ENCODE results near the gene GIPC1.

GIPC1 gene

DNA sequence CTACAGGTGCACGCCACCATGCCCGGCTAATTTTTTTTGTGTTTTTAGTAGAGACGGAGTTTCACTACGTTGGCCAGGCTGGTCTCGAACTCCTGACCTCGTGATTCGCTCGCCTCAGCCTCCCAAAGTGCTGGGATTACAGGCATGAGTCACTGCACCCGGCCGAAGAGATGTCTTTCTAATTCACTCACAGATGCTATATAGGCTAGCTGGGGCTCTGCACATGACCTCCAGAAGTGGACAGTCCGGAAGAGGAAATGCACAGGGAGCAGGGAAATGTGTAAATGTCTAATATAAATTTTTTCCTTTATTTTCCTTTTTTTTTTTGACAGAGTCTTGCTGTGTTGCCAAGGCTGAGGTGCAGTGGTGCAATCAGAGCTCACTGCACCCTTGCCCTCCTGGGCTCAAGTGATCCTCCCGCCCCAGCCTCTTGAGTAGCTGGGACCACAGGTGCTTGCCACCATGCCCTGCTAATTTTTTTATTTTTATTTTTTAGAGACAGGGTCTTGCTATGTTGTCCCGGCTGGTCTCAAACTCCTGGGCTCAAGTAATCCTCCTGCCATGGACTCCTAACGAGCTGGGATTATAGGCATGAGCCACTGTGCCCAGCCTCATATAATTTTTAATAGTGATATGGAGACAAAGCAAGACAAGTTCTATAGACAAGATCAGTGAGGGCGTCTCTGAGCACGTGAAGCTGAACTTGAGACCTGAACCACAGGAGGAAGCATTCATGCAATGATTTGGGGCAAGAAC is 8.4 kb downstream of the GIPC1 start:
- no peak for DNase-seq

GRCh38 chr19:14482172-14482941 is 13.6 kb downstream of the GIPC1 start:
- DNase-seq = no peak

DNA sequence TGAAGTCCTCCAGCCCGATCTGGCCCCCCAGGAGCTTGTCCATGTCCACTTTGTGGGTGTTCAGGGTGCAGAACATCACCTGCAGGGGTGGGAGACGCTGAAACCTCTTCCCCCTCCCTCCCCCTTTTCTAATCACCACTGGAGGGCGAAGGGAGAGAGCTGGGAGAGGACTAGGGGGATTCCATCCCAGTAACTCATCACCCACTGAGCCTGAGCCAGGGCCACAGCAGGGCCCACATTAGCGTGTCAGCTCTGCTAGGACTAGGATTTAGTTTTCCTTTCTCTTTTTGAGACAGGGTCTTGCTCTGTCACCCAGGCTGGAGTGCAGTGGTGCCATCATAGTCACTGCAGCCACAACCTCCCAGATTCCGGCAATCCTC is 15.2 kb downstream of the GIPC1 start:
- DNase-seq = no peak

DNA sequence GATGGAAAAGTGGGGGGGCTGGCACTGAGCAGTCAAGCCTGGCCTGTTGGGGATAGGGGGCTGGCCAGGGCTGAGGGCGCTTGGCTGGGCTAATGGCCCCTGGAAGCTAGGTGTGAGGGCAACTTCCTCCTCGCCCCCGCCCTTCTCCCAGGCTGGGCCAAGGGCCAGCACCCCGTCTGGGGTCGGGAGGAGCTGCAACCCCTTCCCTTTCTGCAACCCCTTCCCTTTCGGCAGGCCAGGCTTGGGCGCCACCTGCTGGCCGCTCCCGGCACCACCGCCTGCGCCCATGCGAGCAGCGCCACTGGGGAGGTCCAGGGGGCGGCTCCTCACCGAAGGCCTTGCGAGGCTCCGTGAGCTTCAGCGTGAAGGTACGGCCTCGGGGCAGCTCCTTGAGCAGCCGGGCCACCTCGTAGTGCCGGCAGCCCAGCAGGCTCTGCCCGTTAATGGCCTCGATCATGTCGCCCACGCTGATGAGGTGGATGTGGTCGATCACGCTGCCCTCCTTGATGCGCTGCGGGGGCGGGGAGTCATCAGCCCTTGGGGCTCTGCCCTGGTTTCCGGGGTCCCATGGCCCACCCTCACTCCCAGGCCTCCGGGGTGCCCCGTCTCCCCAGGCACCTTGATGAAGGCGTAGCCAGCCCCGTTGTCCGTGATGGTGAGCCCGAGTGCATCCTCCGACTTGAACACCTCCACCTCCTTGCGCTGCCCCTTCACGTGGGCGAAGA is 15.8 kb downstream of the GIPC1 start:
- DNase-seq = peak; percentile 58

GRCh38 chr19:14479309-14479974 is 16.5 kb downstream of the GIPC1 start:
- no peak for DNase-seq

DNA sequence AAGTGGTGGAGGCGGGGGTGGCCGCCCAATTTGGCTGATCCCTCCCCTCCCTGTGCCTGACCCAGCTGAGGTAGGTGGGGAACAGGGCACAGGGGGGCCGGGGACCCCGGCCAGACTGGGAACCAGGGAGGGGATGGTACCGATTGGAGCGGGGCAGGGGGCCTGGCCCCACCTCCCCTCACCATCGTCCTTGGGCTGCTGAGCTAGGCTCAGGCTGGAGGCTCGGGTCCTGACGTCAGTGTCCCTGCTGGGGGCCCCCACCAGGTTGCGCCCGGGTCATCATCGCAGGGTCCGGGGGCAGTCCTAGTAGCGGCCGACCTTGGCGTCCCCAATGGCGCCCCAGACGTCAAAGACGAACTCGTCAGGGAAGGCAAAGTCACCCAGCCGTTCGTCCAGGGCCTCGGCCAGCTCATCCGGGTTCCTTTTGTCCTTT is 17.8 kb downstream of the GIPC1 start:
- DNase-seq = no peak

GRCh38 chr19:14477418-14478112 is 18.4 kb downstream of the GIPC1 start:
- no peak for DNase-seq

DNA sequence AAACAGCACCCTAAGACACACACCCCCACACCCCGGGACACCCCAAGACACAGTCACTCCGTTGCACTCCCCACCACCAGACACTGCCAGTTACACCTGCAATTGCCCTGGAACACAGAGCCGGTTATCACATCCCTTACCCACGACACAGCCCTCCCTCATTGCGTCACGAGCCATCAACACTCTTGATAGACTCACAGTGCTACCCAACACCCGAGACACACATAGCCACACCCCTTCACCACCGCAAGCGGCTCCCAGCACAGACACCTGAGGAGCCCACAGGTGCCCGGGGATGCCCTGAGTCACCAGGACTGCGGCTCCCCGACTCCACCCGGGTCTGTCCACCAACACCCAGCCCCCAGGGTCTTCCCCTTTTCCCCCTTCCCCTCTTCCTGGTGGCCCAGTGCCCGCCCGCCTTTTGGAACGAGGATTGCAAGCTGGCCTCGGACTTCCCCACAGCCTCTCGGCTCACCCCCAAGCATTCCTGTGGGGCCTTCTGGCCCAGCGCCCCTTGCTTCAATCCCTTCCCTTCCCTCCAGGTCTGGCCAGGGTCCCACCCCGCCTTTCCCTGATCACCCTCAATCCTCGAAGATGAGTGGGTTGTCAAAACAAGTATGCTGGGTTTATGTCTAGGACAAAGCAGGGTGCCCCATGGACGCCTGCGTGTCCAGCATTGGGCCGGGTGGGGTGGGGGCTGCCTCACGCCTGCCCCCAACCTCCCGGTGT is 19.1 kb downstream of the GIPC1 start:
- no peak for DNase-seq

- no peak for DNase-seq
Observed at GRCh38 chr19:14476327-14476672, 19.6 kb downstream of the GIPC1 start.

GRCh38 chr19:14475251-14476073 is 20.5 kb downstream of the GIPC1 start, which contains the start of gene PTGER1:
Gene PTGER1, minus strand, starts transcription at chr19:14475354. Its CDS starts 1,034 bp downstream, at chr19:14474320.
- DNase-seq = no peak

DNA sequence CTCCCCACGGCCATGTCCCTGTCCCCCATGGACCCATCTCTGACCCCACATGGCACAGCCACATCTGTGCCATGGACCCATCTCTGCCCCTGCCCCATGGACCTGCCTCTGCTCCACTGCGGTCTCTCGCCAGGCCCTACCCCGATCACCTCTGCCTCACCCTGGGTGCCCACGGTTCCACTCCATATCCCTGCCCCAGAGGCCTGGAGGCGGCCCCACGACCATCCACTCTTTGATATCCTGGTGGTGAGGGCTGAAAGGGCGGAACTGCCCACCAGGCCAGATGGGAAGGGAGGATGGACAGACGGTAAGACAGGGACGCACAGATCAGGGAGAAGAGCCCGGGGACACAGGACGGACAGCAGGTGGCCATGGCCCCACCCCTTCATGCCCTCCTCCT is 21.1 kb downstream of the GIPC1 start:
- no peak for DNase-seq

GRCh38 chr19:14473978-14474578 is 21.8 kb downstream of the GIPC1 start:
- DNase-seq = no peak

DNA sequence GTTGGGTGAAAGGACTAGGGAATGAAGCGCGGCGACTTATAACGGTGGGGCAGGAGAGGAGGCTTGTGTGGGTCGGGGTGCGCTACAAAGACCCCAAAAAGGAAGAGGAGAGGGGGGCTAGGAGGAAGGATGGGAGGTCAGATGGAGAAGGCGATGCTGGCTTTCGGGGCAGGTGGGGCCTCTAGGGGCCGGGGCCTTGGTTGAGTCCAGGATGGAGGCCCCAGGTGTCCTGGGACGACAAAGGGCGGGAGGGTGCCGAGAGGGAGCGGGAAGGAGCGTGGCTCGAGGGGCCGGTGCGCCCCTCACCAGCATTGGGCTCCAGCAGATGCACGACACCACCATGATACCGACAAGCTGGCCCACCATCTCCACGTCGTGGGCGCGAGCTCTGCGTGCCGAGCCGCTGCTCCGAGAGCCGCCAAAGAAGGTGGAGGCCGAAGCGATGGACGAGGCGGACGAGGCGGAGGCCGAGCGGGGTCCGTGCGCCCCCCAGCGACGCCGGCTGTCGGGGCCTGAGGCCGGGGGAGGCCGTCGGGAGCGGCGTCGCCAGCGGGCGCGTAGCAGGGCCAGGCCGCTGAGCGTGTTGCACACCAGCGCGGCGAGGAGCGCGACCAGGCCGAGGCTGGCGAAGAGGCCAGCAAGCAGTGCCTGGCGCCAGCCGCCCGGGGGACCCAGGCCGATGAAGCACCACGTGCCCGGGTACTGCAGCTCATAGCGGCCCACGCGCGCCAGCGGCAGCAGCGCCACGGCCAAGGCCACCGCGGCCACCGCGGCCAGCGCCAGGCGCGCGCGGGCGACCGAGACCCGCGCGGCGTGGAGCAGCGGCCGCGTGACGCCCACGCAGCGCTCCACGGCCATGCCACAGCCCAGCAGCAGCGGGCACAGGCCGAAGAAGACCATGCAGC is 22.6 kb downstream of the GIPC1 start:
- DNase-seq = no peak

DNA sequence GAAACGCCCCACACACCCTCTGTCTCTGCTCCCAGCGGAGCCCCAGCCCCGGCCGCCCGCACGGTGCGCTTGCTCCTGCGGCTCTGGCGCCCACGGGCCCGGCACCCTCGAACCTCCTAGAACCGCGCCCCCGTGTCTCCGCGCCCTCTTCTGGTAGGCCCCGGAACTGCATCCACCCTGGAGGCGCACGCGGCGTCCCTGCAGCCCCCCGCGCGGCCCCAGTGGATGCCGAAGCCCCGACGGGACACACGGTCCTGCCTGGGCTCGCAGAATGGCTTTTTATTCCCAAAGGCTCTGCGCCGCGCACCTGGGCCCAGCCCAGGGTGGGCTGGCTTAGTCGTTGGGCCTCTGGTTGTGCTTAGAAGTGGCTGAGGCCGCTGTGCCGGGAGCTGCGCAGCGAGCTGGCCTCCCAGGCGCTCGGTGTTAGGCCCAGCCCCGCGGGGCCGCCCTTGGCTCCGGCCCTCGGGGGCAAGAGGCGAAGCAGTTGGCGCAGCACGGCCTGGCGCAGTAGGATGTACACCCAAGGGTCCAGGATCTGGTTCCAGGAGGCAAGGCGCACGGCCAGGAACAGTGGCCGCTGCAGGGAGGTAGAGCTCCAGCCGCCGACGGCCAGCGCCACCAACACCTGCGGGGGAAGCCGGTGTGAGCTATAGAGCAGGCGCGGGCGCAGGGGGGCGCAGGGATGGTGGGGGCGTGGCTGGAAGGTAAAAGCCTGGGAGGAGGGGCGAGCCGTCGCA is 23.6 kb downstream of the GIPC1 start:
- DNase-seq = peak; percentile 81

GRCh38 chr19:14471436-14472187 is 24.3 kb downstream of the GIPC1 start:
- no peak for DNase-seq

DNA sequence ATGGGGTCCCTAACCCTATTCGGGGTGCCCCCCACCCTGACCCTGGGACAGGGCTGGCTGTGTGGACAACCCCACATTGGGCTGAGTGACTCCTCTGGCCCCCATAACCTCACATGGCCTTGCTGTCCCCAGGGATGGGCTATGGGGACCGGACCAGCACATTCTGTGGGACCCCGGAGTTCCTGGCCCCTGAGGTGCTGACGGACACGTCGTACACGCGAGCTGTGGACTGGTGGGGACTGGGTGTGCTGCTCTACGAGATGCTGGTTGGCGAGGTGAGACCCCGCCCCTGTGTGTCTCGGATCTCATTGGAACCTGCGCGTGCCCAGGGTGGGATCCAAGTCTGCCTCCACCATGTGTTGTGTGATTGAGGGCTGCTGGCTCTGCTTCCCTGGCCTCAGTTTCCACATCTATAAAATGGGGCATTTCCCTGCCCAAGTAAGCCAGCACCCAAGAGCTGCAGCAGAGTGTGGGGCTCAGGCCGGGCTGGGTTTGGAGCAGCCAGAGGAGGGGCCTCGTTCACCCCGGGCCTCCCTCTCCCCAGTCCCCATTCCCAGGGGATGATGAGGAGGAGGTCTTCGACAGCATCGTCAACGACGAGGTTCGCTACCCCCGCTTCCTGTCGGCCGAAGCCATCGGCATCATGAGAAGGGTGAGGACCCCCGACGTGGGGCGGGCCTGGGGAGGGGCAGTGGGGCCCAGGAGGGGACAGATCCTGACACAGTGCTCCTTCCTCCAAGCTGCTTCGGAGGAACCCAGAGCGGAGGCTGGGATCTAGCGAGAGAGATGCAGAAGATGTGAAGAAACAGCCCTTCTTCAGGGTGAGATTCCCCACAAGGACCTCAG is 25.7 kb downstream of the GIPC1 start:
- no peak for DNase-seq

DNA sequence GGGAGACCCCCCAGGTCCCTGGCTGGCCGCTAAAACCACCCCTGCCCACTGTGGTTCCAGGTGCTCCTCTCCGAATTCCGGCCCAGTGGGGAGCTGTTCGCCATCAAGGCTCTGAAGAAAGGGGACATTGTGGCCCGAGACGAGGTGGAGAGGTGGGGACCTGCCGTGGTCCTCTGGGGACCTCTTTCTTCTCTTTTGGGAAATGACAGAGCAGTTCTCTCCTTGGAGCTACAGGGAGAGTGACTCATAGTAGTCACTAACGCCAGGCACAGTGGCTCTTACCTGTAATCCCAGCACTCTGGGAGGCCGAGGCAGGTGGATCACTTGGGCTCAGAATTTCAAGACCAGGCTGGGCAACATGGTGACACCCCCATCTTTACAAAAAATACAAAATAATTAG is 28.1 kb downstream of the GIPC1 start:
- DNase-seq = no peak
